GM21576 (cell line): ENCODE data around the gene RHOBTB3.

Source experiments
- ATAC-seq: cut with Tn5 transposase; IDR thresholded peaks from one replicate; pipeline ENCODE4 v1.9.1; 2021; ENCODE audit warnings: mild to moderate bottlenecking, moderate library complexity; ENCODE audit not compliant: unreplicated experiment

RHOBTB3 gene

GRCh38 chr5:95838556-95838955 is 107.4 kb downstream of the RHOBTB3 start:
- no peak for ATAC-seq

GRCh38 chr5:95839658-95840057 is 108.5 kb downstream of the RHOBTB3 start:
- ATAC-seq = no peak

GRCh38 chr5:95840956-95841705 is 110.0 kb downstream of the RHOBTB3 start:
- no peak for ATAC-seq

GRCh38 chr5:95841914-95842812 is 111.0 kb downstream of the RHOBTB3 start:
- ATAC-seq = no peak

GRCh38 chr5:95842854-95843544 is 111.9 kb downstream of the RHOBTB3 start:
- peak; percentile 91 for ATAC-seq

- no peak for ATAC-seq
Observed at GRCh38 chr5:95843733-95844223, 112.6 kb downstream of the RHOBTB3 start.

- ATAC-seq = no peak
Observed at GRCh38 chr5:95845391-95845790, 114.3 kb downstream of the RHOBTB3 start.
